ENCODE data around the gene NOP9.

- no peak for TF ChIP-seq CTCF (IDR thresholded peaks at IDR 0.05; ENCODE audit: poor library complexity)
- no peak for TF ChIP-seq EZH2phosphoT487 (IDR thresholded peaks at IDR 0.05; ENCODE audit: low read depth, severe bottlenecking, unreplicated experiment)
Measured at GRCh38 chr14:24343795-24344660, 44.4 kb downstream of the NOP9 start.

Measured in hepatocyte (in vitro differentiated cells).